Tongue (tissue), 2 donors: Measurements from ENCODE around the gene NR1D1. TPM values are rescaled to one million over a fixed set of nuclear protein-coding genes. Genes with fewer than 3 reads are reported as not detected.

Experiments
- DNase-seq: peaks from one replicate; pipeline ENCODE4 v3.0.0-alpha.2; 2015
- total RNA-seq: library from RNA; depleted of rRNA; stranded (reverse); fragments of >200 nt; gene quantifications from one replicate; pipeline ENCODE4 v1.2.3, GENCODE V29; 2014

Gene NR1D1
- total RNA-seq, 1 donor from 2014 or later: 2.4 TPM

- peak; percentile 96 for DNase-seq
These were observed 11.1 kb upstream of the NR1D1 start for GRCh38 chr17:40111221-40112128.

GRCh38 chr17:40110026-40110845 is 9.8 kb upstream of the NR1D1 start:
- no peak for DNase-seq

- DNase-seq: no peak
These were observed 8.8 kb upstream of the NR1D1 start for GRCh38 chr17:40108970-40109824.

GRCh38 chr17:40107522-40108174 is 7.3 kb upstream of the NR1D1 start:
- no peak for DNase-seq

- DNase-seq: peak; percentile 90
These were observed 6.6 kb upstream of the NR1D1 start for GRCh38 chr17:40106760-40107521.

GRCh38 chr17:40105861-40106759 is 5.7 kb upstream of the NR1D1 start:
- no peak for DNase-seq

GRCh38 chr17:40104594-40105486 is 4.5 kb upstream of the NR1D1 start:
- DNase-seq: no peak

GRCh38 chr17:40103688-40104087 is 3.3 kb upstream of the NR1D1 start:
- DNase-seq: no peak

GRCh38 chr17:40103071-40103661 is 2.8 kb upstream of the NR1D1 start:
- DNase-seq: no peak

- DNase-seq: no peak
These were observed 1.2 kb upstream of the NR1D1 start for GRCh38 chr17:40101367-40102210.

GRCh38 chr17:40100669-40101366 is 429 bp upstream of the NR1D1 start:
- DNase-seq: peak; percentile 97

GRCh38 chr17:40099619-40100418 is 570 bp downstream of the NR1D1 start:
- no peak for DNase-seq

- peak; percentile 95 for DNase-seq
These were observed 1.4 kb downstream of the NR1D1 start for GRCh38 chr17:40098846-40099618.

- DNase-seq: no peak
These were observed 2.2 kb downstream of the NR1D1 start for GRCh38 chr17:40097931-40098845.
